Endothelial cell of umbilical vein (primary cell): ENCODE results near the gene PCDH15. TPM values are rescaled to one million over a fixed set of nuclear protein-coding genes. Genes with fewer than 3 reads are reported as not detected.

ENCODE experiments used
- BruUV-seq: library from RNA; stranded (reverse); fragments of 400-500 nt; replicated peaks from 2 replicates; lab custom pipeline; 2021; lab: Mats Ljungman, UMichigan
- CTCF ChIA-PET: fragments of 300-600, 350-600 bp; sonication (Branson Sonifier 250); formaldehyde crosslinking; loops from one replicate; lab custom pipeline; 2021; ENCODE audit warnings: antibody characterized with exemption, inconsistent platforms; lab: Charles Lee
- POLR2A ChIA-PET: fragments of 300-600, 350-600 bp; sonication (Branson Sonifier 250); formaldehyde crosslinking; loops from one replicate; lab custom pipeline; 2021; ENCODE audit warnings: antibody characterized with exemption, inconsistent platforms; lab: Charles Lee
- DNase-seq: peaks from one replicate; pipeline ENCODE4 v3.0.0-alpha.2; 2011; ENCODE audit warnings: low read depth, low spot score
- FAIRE-seq: peaks from 2 replicates; lab custom pipeline; 2011; peaks lifted over from hg19 to GRCh38; lab: Jason Lieb, UNC
- H2AFZ ChIP-seq: 2 replicates; pipeline ENCODE4 v1.6.0; 2012; ENCODE audit warnings: low read depth, low read length, control low read depth, inconsistent platforms
- H3K27ac ChIP-seq: 2 replicates; pipeline ENCODE4 v1.5.1; 2011; ENCODE audit warnings: low read depth, mild to moderate bottlenecking, control low read depth, low read length, moderate library complexity; ENCODE audit not compliant: insufficient read depth
- H3K27me3 ChIP-seq, 2 experiments: 2 replicates each; pipeline versions ENCODE4 v1.6.0 to v1.6.1; 2011; ENCODE audit warnings: low read length in 2 of 2, mixed read lengths in 1 of 2; ENCODE audit not compliant: control insufficient read depth in 2 of 2, insufficient read depth in 2 of 2
- H3K36me3 ChIP-seq, 2 experiments: 2 replicates in 1 of 2; 3 replicates in 1 of 2; pipeline ENCODE4 v1.5.1; 2011; ENCODE audit warnings: low read length in 2 of 2, mild to moderate bottlenecking in 1 of 2, moderate library complexity in 1 of 2; ENCODE audit not compliant: control insufficient read depth in 2 of 2, insufficient read depth in 2 of 2; ENCODE audit errors: extremely low read depth in 1 of 2
- H3K4me1 ChIP-seq: 3 replicates; pipeline ENCODE4 v1.5.1; 2011; ENCODE audit warnings: mild to moderate bottlenecking, low read length; ENCODE audit not compliant: control insufficient read depth, insufficient read depth; ENCODE audit errors: extremely low read depth
- H3K4me2 ChIP-seq: 2 replicates; pipeline ENCODE4 v1.6.1; 2011; ENCODE audit warnings: low read length, control low read depth, mixed read lengths; ENCODE audit not compliant: insufficient read depth
- H3K4me3 ChIP-seq, 3 experiments: fragments of 200-600 bp in 1 of 3; sonication (generic), shearing (Covaris generic) in 1 of 3; replicated peaks in 1 of 3; 2 replicates each; pipeline ENCODE4 v1.5.1; 2011 to 2016; ENCODE audit warnings: control low read depth in 3 of 3, low read length in 3 of 3, mild to moderate bottlenecking in 2 of 3, inconsistent platforms in 1 of 3, low read depth in 1 of 3, moderate library complexity in 1 of 3; ENCODE audit not compliant: insufficient read depth in 1 of 3
- H3K79me2 ChIP-seq: 2 replicates; pipeline ENCODE4 v1.6.0; 2012; ENCODE audit warnings: low read length, inconsistent platforms; ENCODE audit not compliant: control insufficient read depth, insufficient read depth
- H3K9ac ChIP-seq: replicated peaks from 2 replicates; pipeline ENCODE3; 2011; ENCODE audit warnings: low read length, control low read depth; ENCODE audit not compliant: insufficient read depth; ENCODE audit errors: extremely low read depth
- H3K9me1 ChIP-seq: replicated peaks from 3 replicates; pipeline ENCODE4 v1.6.0; 2011; ENCODE audit warnings: mild to moderate bottlenecking, low read length; ENCODE audit not compliant: control insufficient read depth, insufficient read depth; ENCODE audit errors: extremely low read depth
- H3K9me3 ChIP-seq: replicated peaks from 2 replicates; pipeline ENCODE4 v1.5.1; 2012; ENCODE audit warnings: low read length, inconsistent platforms; ENCODE audit not compliant: control insufficient read depth, insufficient read depth
- H4K20me1 ChIP-seq: replicated peaks from 2 replicates; pipeline ENCODE3; 2011; ENCODE audit warnings: mild to moderate bottlenecking, low read length; ENCODE audit not compliant: control insufficient read depth, insufficient read depth; ENCODE audit errors: extremely low read depth
- CTCF ChIP-seq, 2 donors: IDR thresholded peaks; 1 replicate in 1 of 2; 2 replicates in 1 of 2; pipeline ENCODE4 v1.5.1; 2011; ENCODE audit warnings: low read length in 2 of 2, mild to moderate bottlenecking in 2 of 2, moderate library complexity in 2 of 2, control low read depth in 1 of 2, inconsistent platforms in 1 of 2, low read depth in 1 of 2; ENCODE audit not compliant: insufficient read depth in 1 of 2; ENCODE audit errors: extremely low read depth in 1 of 2
- EZH2 ChIP-seq: IDR thresholded peaks from 2 replicates; pipeline ENCODE4 v1.6.1; 2012; ENCODE audit warnings: borderline replicate concordance, low read depth, mild to moderate bottlenecking, moderate library complexity, low read length, inconsistent platforms; ENCODE audit not compliant: severe bottlenecking
- FOS ChIP-seq: IDR thresholded peaks from 2 replicates; pipeline ENCODE4 v1.6.1; 2011; ENCODE audit warnings: mild to moderate bottlenecking, low read length, moderate library complexity, borderline replicate concordance; ENCODE audit not compliant: insufficient read depth
- GATA2 ChIP-seq: IDR thresholded peaks from 2 replicates; pipeline ENCODE4 v1.7.0; 2011; ENCODE audit warnings: low read depth, mild to moderate bottlenecking, moderate library complexity, mixed read lengths, low read length; ENCODE audit not compliant: insufficient read length, insufficient read depth
- JUN ChIP-seq: IDR thresholded peaks from 2 replicates; pipeline ENCODE4 v1.6.1; 2011; ENCODE audit warnings: borderline replicate concordance, low read depth; ENCODE audit not compliant: insufficient read length, insufficient read depth
- MAX ChIP-seq: IDR thresholded peaks from 2 replicates; pipeline ENCODE4 v1.6.1; 2011; ENCODE audit not compliant: insufficient read depth, insufficient read length
- MYC ChIP-seq: IDR thresholded peaks from one replicate; pipeline ENCODE4 v1.6.1; 2011; ENCODE audit warnings: mild to moderate bottlenecking, low read depth, low read length
- POLR2A ChIP-seq: IDR thresholded peaks from 2 replicates; pipeline ENCODE4 v1.6.1; 2012; ENCODE audit warnings: low read depth, mild to moderate bottlenecking, control low read depth, low read length
- POLR2AphosphoS5 ChIP-seq: IDR thresholded peaks from 2 replicates; pipeline ENCODE4 v1.6.1; 2012; ENCODE audit warnings: low read depth, mild to moderate bottlenecking, control low read depth, low read length, moderate library complexity; ENCODE audit not compliant: insufficient read depth
- dilution Hi-C: fragments of 300-500 bp; cut with MboI; formaldehyde crosslinking; loops from one replicate; pipeline ENCODE4 v1.15.0; 2019; ENCODE audit warnings: low sequenced_read_pairs; ENCODE audit not compliant: extremely low pct_ligation_motif_present
- intact Hi-C: fragments of 100-400 bp; cut with micrococcal nuclease; formaldehyde crosslinking; loops from one replicate; pipeline ENCODE4 v1.10.0; 2022
- polyA plus RNA-seq, 4 experiments: library from polyadenylated mRNA; depleted of rRNA in 3 of 4; stranded (reverse) in 3 of 4; unstranded in 1 of 4; fragments of >200 nt; gene quantifications; 2 replicates each; pipeline versions ENCODE4 v1.2.1 to v1.2.3, GENCODE V29; 2011 to 2012; ENCODE audit warnings: missing spikeins in 1 of 4
- total RNA-seq: library from RNA; stranded (reverse); gene quantifications from 2 replicates; pipeline ENCODE4 v1.2.3, GENCODE V29; 2021

PCDH15 gene
- total and polyA plus RNA-seq, 2 donors (not counting 3 experiments of a cell fraction or from before 2014, with no cell fraction given): 0.04 TPM; not detected in 1

- H3K27me3 ChIP-seq: no peaks in the 10 kb centered on the region
- H3K36me3 ChIP-seq: no peaks in the 10 kb centered on the region
- H3K9me1 ChIP-seq: no peaks in the 10 kb centered on the region
- no peak overlapping the region for H3K4me2 ChIP-seq
- intact Hi-C loops: no loop called here
- TF ChIP-seq MAX: no peak
- TF ChIP-seq POLR2A: no peak
- no peak for TF ChIP-seq GATA2
- no peak for TF ChIP-seq POLR2AphosphoS5
- TF ChIP-seq JUN: no peak
- TF ChIP-seq EZH2: no peak
- TF ChIP-seq FOS: no peak
- no peak for TF ChIP-seq MYC
- H3K79me2 ChIP-seq: no peaks in the 10 kb centered on the region
- ChIA-PET CTCF (interaction anchor here (1.6 kb wide), 1 partner anchor 12 kb away, joined by 3 read pairs; no protein-coding TSS in a partner anchor), POLR2A (no interaction called here)
- no peaks in the 10 kb centered on the region for H4K20me1 ChIP-seq
- H3K27ac ChIP-seq: no peak overlapping the region
- BruUV-seq: no TSS peak
- FAIRE-seq (no peak), DNase-seq (no peak)
- no peak overlapping the region for H2AFZ ChIP-seq
- dilution Hi-C loops: no loop called here
- no peaks in the 10 kb centered on the region for H3K4me1 ChIP-seq
- H3K4me3 ChIP-seq: no peak overlapping the region
- H3K9ac ChIP-seq: no peak overlapping the region
- H3K9me3 ChIP-seq: no peaks in the 10 kb centered on the region
These were observed 316.8 kb downstream of the PCDH15 start for GRCh38 chr10:54484186-54484585.

- no peak for DNase-seq
- Histone ChIP-seq H3K36me3 (no peaks in the 10 kb centered on the region), H3K4me1 (no peaks in the 10 kb centered on the region), H3K4me2 (no peak overlapping the region), H4K20me1 (no peaks in the 10 kb centered on the region), H3K27me3 (no peaks in the 10 kb centered on the region), H3K9me1 (no peaks in the 10 kb centered on the region), H3K79me2 (no peaks in the 10 kb centered on the region), H3K9ac (no peak overlapping the region), H3K27ac (no peak overlapping the region), H3K9me3 (no peaks in the 10 kb centered on the region), H3K4me3 (no peak overlapping the region), H2AFZ (no peak overlapping the region)
- ChIA-PET POLR2A (no interaction called here), CTCF (interaction anchor here (1.4 kb wide), 1 partner anchor 10 kb away, joined by 3 read pairs; no protein-coding TSS in a partner anchor)
- TF ChIP-seq CTCF (IDR thresholded peaks at IDR 0.05; ENCODE audit: extremely low read depth in 1 of 2, insufficient read depth in 1 of 2, low read depth in 1 of 2, low read length in 2 of 2) (no peak), MYC (no peak)
- dilution Hi-C loops (no loop called here), intact Hi-C loops (no loop called here)
- BruUV-seq: no TSS peak
- FAIRE-seq: no peak
These were observed 322.4 kb downstream of the PCDH15 start for GRCh38 chr10:54478601-54479000.
